Esophagus muscularis mucosa (tissue), 4 donors: Measurements from ENCODE around the gene HDGFL3.
"Not testable (repeated sequence)": the region's sequence is repeated elsewhere in the genome, so short reads cannot be mapped to it uniquely, and the experiment has no call there.

Experiments
- EP300 ChIP-seq: sonication (generic); formaldehyde crosslinking; IDR thresholded peaks from one replicate; pipeline ENCODE4 v1.6.1; 2017; ENCODE audit warnings: antibody characterized with exemption
- POLR2AphosphoS5 ChIP-seq, 2 donors: sonication (generic); formaldehyde crosslinking; IDR thresholded peaks; one replicate each; pipeline ENCODE4 v1.6.1; 2017; ENCODE audit warnings: antibody characterized with exemption in 2 of 2
- TF ChIP-seq, protein P1 (sequence below), 3 experiments: fragments of 200-600 bp in 2 of 3; fragments of 450-650 bp in 1 of 3; sonication (generic) in 2 of 3; IDR thresholded peaks; one replicate each; pipeline ENCODE4 v1.5.1; 2017 to 2019; ENCODE audit warnings: antibody characterized with exemption in 3 of 3, mild to moderate bottlenecking in 2 of 3, moderate library complexity in 1 of 3

DNA sequence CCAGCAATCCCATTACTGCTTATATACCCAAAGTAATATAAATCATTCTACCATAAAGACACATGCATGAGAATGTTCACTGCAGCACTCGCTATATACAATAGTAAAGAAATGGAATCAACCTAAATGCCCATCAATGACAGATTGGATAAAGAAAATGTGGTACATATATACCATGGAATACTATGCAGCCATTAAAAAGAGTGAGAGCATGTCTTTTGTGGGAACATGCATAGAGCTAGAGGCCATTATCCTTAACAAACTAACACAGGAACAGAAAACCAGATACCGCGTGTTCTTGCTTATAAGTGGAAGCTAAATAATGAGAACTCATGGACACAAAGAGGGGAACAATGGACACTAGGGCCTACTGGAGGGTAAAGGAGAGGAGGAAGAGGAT is 65.5 kb downstream of the HDGFL3 start:
- not testable (repeated sequence) for TF ChIP-seq POLR2AphosphoS5 (IDR thresholded peaks at IDR 0.05); EP300
- TF ChIP-seq, protein P1, sequence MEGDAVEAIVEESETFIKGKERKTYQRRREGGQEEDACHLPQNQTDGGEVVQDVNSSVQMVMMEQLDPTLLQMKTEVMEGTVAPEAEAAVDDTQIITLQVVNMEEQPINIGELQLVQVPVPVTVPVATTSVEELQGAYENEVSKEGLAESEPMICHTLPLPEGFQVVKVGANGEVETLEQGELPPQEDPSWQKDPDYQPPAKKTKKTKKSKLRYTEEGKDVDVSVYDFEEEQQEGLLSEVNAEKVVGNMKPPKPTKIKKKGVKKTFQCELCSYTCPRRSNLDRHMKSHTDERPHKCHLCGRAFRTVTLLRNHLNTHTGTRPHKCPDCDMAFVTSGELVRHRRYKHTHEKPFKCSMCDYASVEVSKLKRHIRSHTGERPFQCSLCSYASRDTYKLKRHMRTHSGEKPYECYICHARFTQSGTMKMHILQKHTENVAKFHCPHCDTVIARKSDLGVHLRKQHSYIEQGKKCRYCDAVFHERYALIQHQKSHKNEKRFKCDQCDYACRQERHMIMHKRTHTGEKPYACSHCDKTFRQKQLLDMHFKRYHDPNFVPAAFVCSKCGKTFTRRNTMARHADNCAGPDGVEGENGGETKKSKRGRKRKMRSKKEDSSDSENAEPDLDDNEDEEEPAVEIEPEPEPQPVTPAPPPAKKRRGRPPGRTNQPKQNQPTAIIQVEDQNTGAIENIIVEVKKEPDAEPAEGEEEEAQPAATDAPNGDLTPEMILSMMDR (IDR thresholded peaks at IDR 0.05) = not testable (repeated sequence)
